K562 (cell line): ENCODE data around the gene EFNA2. TPM values are rescaled to one million over a fixed set of nuclear protein-coding genes. Genes with fewer than 3 reads are reported as not detected.

Experiments used
- AFF4 ChIP-seq: sonication (generic); formaldehyde crosslinking; IDR thresholded peaks from 2 replicates; pipeline ENCODE4 v1.8.0; 2023; ENCODE audit warnings: mild to moderate bottlenecking, missing genetic modification reagents
- ARID1B ChIP-seq: fragments of 450-650 bp; IDR thresholded peaks from 2 replicates; pipeline ENCODE4 v1.6.1; 2016; ENCODE audit warnings: antibody characterized with exemption, mild to moderate bottlenecking, inconsistent platforms
- CBFA2T3 ChIP-seq: fragments of 450-650 bp; IDR thresholded peaks from 2 replicates; pipeline ENCODE4 v1.6.1; 2017
- EP400 ChIP-seq: fragments of 450-650 bp; IDR thresholded peaks from 2 replicates; pipeline ENCODE4 v1.6.1; 2017; ENCODE audit warnings: antibody characterized with exemption, mild to moderate bottlenecking, moderate library complexity
- EWSR1 ChIP-seq: fragments of 450-650 bp; IDR thresholded peaks from 2 replicates; pipeline ENCODE4 v1.6.1; 2018; ENCODE audit warnings: borderline replicate concordance, mild to moderate bottlenecking, low read depth, moderate library complexity; ENCODE audit not compliant: partially characterized antibody
- KDM4B ChIP-seq, 2 experiments: fragments of 450-650 bp in 1 of 2; sonication (generic) in 1 of 2; IDR thresholded peaks; 2 replicates each; pipeline ENCODE4 v1.6.1; 2016 to 2017; ENCODE audit warnings: borderline replicate concordance in 2 of 2, antibody characterized with exemption in 1 of 2, low read depth in 1 of 2, mild to moderate bottlenecking in 1 of 2
- MLLT1 ChIP-seq, 2 experiments: fragments of 450-650 bp; IDR thresholded peaks; 2 replicates each; pipeline ENCODE4 v1.6.1; 2016
- SNAPC5 ChIP-seq: fragments of 250-450 bp; sonication (Bioruptor Pico); IDR thresholded peaks from 2 replicates; pipeline ENCODE4 v1.8.0; 2021; ENCODE audit warnings: moderate library complexity, mild to moderate bottlenecking, inconsistent platforms
- TCF15 ChIP-seq: fragments of 250-450 bp; sonication (Bioruptor Pico); IDR thresholded peaks from 2 replicates; pipeline ENCODE4 v1.8.0; 2022; ENCODE audit warnings: moderate library complexity, mild to moderate bottlenecking, inconsistent platforms
- U2AF1 ChIP-seq: fragments of 200-400 bp; formaldehyde crosslinking; optimal IDR thresholded peaks from 2 replicates; pipeline ENCODE3; 2017; ENCODE audit warnings: mild to moderate bottlenecking, low read depth, low read length, moderate library complexity
- ZBTB33 ChIP-seq: sonication (generic); formaldehyde crosslinking; IDR thresholded peaks from 2 replicates; pipeline ENCODE4 v1.8.1; 2023; ENCODE audit warnings: mild to moderate bottlenecking, missing genetic modification reagents
- ZBTB9 ChIP-seq: fragments of 450-650 bp; formaldehyde crosslinking; IDR thresholded peaks from 2 replicates; pipeline ENCODE4 v1.4.0; 2020; ENCODE audit warnings: mild to moderate bottlenecking, moderate library complexity
- ZNF592 ChIP-seq: fragments of 450-650 bp; IDR thresholded peaks from 2 replicates; pipeline ENCODE4 v1.6.1; 2017; ENCODE audit warnings: antibody characterized with exemption, mild to moderate bottlenecking
- polyA plus RNA-seq, 8 experiments: library from polyadenylated mRNA; depleted of rRNA in 4 of 8; stranded (reverse) in 5 of 8; unstranded in 3 of 8; fragments of >200 nt; fragmentation: Nextera tagmentation in 2 of 8; fragmentation: Illumina TruSeq in 1 of 8; extraction: Ambion mirVana in 2 of 8; extraction: Trizol in 1 of 8; gene quantifications; 2 replicates each; pipeline versions ENCODE4 v1.2.1 to v1.2.3, GENCODE V29; 2011 to 2014; ENCODE audit warnings: inconsistent platforms in 1 of 8, missing spikeins in 1 of 8
- total RNA-seq, 7 experiments: library from RNA; depleted of rRNA in 6 of 7; stranded (reverse); fragments of >200 nt in 6 of 7; fragmentation: Illumina TruSeq in 2 of 7; extraction: Trizol in 2 of 7; gene quantifications; 2 replicates each; pipeline versions ENCODE4 v1.2.1 to v1.2.3, GENCODE V29; 2011 to 2021; ENCODE audit warnings: low replicate concordance in 1 of 7

Gene EFNA2
- total and polyA plus RNA-seq, 9 of the 15 experiments (the other 6 are each of a cell fraction or from before 2014, with no cell fraction given) = 0.11 to 0.44 (median 0.15) TPM; not detected in 6

- peak in 1 of 2 experiments; percentile 76; a peak in 1 of 4 replicates for TF ChIP-seq MLLT1 (IDR thresholded peaks at IDR 0.05)
- TF ChIP-seq ARID1B = peak; percentile 45; the same call in 1 of the 2 replicates
- TF ChIP-seq ZBTB33 = no peak
- no peak for TF ChIP-seq TCF15 (CRISPR knock-in tag)
- TF ChIP-seq ZNF592 = peak; percentile 73; the same call in 1 of the 2 replicates
- TF ChIP-seq CBFA2T3 = peak; percentile 30; the same call in 1 of the 2 replicates
- peak; percentile 21 for TF ChIP-seq EP400
- peak; percentile 13 for TF ChIP-seq U2AF1
- peak; percentile 85 for TF ChIP-seq AFF4
- TF ChIP-seq KDM4B (IDR thresholded peaks at IDR 0.05; ENCODE audit: borderline replicate concordance in 2 of 2, low read depth in 1 of 2) = no peak
- TF ChIP-seq SNAPC5 (CRISPR knock-in tag) = no peak
- no peak for TF ChIP-seq EWSR1
- no peak for TF ChIP-seq ZBTB9 (CRISPR knock-in tag)
Measured at GRCh38 chr19:1274852-1275259, 10.8 kb upstream of the EFNA2 start (continued).
